Muscle layer of colon (tissue), 2 donors: ENCODE data around the gene SUMO3.
"Not testable (repeated sequence)": the region's sequence is repeated elsewhere in the genome, so short reads cannot be mapped to it uniquely, and the experiment has no call there.

Experiments used
- H3K27ac ChIP-seq: one replicate; pipeline ENCODE4 v1.7.0; 2013; ENCODE audit warnings: low read depth, mild to moderate bottlenecking, low read length, moderate library complexity
- H3K27me3 ChIP-seq, 2 donors: one replicate each; pipeline ENCODE4 v1.7.0; 2013; ENCODE audit warnings: low read length in 2 of 2, mild to moderate bottlenecking in 2 of 2; ENCODE audit not compliant: insufficient read depth in 2 of 2, control insufficient read depth in 1 of 2
- H3K36me3 ChIP-seq: one replicate; pipeline ENCODE4 v1.7.0; 2013; ENCODE audit warnings: mild to moderate bottlenecking, low read length; ENCODE audit not compliant: insufficient read depth
- H3K4me1 ChIP-seq: one replicate; pipeline ENCODE4 v1.7.0; 2013; ENCODE audit warnings: mild to moderate bottlenecking, low read length; ENCODE audit not compliant: insufficient read depth
- H3K4me3 ChIP-seq, 2 donors: one replicate each; pipeline ENCODE4 v1.7.0; 2013; ENCODE audit warnings: low read length in 2 of 2, low read depth in 1 of 2, mild to moderate bottlenecking in 1 of 2, moderate library complexity in 1 of 2
- H3K9ac ChIP-seq: one replicate; pipeline ENCODE4 v1.7.0; 2013; ENCODE audit warnings: low read length
- H3K9me3 ChIP-seq: one replicate; pipeline ENCODE4 v1.7.0; 2013; ENCODE audit warnings: mild to moderate bottlenecking, low read length
- donor health status: abdominal sarcoma.
- donor health status: Adenocarcinoma of cecum.

The SUMO3 gene

DNA sequence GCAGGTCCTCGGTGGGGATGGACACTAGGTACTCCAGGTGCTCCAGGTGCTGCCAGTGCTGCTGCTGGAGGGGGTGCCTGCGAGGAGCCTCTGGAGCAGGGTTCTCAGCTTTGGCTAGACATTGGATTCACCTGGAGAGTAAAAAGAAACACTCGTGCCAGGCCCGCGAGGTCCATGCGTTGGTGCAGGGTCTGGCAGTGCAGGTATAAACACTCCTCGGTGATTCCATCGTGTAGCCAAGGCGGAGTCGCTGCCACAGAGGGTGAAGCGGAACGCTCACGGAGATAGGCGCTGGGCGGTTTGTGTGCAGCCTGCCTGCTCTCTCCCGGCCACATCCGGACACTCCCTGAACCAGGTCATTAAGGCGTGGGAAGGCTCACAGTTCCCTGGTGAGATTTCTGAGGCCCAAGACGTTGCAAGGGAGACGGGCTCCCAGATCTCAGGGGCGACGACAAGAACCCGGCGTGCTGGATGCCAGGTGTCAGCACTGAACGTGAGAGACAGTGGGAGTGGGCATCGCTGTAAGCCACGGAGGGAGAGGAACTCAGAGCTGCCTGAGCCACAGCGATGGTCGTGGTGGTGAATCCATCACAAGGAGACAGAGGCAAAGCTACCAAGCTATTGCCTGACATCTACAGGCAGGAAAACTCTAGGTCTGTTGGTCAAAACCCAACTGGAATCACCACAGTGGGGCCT, 17.2 kb upstream of the SUMO3 start:
- Histone ChIP-seq H3K4me3 (no peak overlapping the region), H3K9me3 (no peaks in the 10 kb centered on the region), H3K27me3 (no peaks in the 10 kb centered on the region), H3K4me1 (no peaks in the 10 kb centered on the region), H3K9ac (no peak overlapping the region), H3K36me3 (no peaks in the 10 kb centered on the region), H3K27ac (no peak overlapping the region)

DNA sequence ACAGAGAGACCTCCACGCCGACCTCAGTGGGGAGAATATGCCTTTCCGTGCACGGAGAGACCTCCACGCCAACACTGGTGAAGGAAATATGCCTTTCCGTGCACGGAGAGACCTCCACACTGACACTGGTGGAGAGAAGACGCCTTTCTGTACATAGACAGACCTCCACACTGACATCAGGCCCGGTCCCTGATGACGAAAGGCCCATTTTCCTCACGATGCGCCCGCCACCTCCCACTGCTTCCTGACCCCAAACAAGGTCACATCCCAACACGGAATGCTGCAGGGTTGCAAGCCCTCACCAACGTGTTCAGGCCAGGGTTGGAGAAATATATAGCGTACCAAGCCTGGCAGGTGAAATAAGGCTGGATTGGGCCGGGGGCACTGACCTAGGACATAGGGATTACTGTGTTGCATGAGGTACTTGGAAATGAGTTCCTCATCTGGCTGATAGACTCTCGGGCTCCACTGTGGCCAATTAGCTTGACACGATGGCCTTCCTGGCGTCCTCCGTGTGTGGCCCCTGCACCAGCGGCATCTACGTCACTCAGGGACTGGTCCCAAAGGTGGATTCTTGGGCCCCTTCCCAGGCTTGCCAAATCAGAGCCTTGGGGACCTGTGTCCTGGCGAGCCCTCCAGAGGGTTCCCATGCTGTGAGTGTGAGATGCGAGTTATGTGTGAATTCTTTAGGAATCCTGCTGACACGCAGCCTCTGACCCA, 16.5 kb upstream of the SUMO3 start:
- Histone ChIP-seq H3K9ac (no peak overlapping the region), H3K9me3 (no peaks in the 10 kb centered on the region), H3K36me3 (no peaks in the 10 kb centered on the region), H3K27ac (no peak overlapping the region), H3K4me3 (no peak overlapping the region), H3K4me1 (no peaks in the 10 kb centered on the region), H3K27me3 (no peaks in the 10 kb centered on the region)

DNA sequence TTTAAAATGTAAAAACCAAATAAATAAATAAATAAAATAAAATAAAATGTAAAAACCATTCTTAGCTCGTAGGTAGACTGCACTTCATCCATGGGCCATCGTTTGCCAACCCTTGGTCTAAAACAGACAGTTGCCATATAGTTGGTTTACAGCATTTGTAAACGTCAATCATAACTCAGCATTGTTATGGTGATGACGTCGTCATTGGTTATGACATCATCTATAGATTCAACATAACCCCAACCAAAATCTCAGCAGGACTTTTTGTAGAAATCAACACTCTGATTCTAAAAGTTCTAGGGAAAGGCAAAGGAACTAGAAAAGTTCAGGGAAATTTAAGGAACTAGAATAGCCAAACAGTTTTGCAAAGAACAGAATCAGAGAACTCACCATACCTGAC, 15.8 kb upstream of the SUMO3 start:
- peaks cover 2% of the 10 kb centered on the region for H3K9me3 ChIP-seq
- no peak overlapping the region for H3K27ac ChIP-seq
- H3K4me3 ChIP-seq, result no peak overlapping the region
- no peaks in the 10 kb centered on the region for H3K4me1 ChIP-seq
- H3K27me3 ChIP-seq, result no peaks in the 10 kb centered on the region
- no peaks in the 10 kb centered on the region for H3K36me3 ChIP-seq
- H3K9ac ChIP-seq, result no peak overlapping the region

DNA sequence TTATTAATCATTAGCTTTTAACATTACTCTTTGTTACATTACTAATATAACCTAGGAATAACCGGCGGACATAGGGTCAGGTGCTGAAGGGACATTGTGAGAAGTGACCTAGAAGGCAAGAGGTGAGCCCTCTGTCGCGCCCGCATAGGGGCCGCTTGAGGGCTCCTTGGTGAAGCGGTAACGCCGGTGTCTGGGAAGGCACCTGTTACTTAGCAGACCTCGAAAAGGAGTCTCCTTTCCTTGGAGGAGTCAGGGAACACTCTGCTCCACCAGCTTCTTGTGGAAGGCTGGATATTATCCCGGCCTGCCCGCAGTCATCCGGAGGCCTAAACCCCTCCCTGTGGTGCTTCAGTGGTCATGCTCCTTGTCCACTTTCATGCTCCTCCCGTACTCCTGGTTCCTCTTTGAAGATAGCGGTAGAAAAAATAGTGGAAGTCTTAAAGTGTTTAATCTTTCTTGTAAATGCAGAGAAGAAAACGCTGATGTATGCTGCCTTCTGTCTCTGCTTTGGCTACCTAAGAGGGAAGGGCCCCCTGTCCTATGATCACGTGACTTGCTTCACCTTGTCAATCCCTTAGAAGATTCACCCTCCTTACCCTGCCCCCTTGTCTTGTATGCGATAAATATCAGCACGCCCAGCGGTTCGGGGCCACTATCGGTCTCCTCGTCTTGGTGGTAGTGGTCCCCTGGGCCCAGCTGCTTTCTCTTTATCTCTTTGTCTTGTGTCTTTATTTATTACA, 14.8 kb upstream of the SUMO3 start:
- H3K36me3 ChIP-seq, H3K27ac ChIP-seq, H3K9ac ChIP-seq, H3K27me3 ChIP-seq, H3K4me1 ChIP-seq, H3K9me3 ChIP-seq, H3K4me3 ChIP-seq: not testable (repeated sequence)

DNA sequence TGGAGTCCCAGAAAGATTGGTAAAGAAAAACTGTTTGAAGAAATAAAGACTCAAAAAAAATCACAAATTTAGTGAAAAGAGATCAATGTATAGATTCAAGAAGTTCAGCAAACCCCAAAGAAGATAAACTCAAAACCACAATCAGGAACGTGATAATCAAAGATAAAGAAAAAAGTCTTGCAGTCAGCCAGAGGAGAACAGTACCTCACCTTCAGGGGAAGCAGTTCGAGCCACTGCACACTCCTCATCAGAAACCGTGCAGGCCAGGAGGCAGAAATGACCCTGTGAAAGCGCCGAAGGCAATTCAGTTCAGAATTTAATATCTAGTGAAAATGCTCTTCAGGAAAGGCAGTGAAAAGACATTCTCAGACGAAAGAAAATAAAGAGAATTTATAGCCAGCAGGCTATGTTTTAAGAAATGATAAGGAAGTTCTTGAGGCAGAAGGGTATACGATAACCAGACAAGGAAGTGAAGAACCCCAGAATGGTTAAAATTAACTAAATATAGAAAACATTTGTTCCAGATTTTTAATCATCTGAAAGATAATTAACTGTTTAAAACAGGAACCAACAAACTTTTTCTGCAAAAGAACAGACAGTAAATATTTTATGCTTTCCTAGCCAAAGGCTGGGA, 13.5 kb upstream of the SUMO3 start:
- no peak overlapping the region for H3K27ac ChIP-seq
- peaks cover 9% of the 10 kb centered on the region for H3K9me3 ChIP-seq
- H3K4me3 ChIP-seq, result no peak overlapping the region
- H3K9ac ChIP-seq, result no peak overlapping the region
- no peaks in the 10 kb centered on the region for H3K4me1 ChIP-seq
- H3K27me3 ChIP-seq, result no peaks in the 10 kb centered on the region
- H3K36me3 ChIP-seq, result no peaks in the 10 kb centered on the region

DNA sequence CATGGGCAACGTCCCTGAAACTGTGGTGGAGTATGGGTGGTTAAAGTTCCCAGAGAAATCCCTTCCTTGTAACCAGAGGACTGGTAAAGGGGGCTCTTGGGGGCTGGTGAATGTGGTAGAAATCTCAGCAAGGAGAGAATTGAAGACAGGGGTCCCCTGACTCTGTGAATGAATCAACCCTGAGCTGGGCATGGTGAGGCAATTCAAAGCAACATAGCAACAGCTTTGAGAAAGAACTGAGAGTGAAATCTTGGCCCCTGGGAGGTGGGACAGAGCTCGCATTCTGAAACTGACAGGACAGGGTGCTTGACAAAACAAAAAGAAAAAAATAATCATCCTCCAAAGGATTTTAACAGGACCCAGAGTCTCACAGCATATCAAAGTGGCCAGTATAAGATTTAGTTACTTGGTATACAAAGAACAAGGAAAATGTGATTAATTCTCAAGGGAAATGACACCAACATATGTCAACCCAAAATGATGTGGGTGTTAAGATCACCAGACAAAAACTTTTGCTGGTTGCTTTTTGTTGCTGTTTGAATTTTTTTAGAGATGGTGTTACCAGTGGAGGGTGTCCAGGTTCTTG, 11.7 kb upstream of the SUMO3 start:
- Histone ChIP-seq H3K4me3 (no peak overlapping the region), H3K9me3 (peaks cover 9% of the 10 kb centered on the region), H3K36me3 (no peaks in the 10 kb centered on the region), H3K9ac (no peak overlapping the region), H3K4me1 (no peaks in the 10 kb centered on the region), H3K27ac (no peak overlapping the region), H3K27me3 (no peaks in the 10 kb centered on the region)

DNA sequence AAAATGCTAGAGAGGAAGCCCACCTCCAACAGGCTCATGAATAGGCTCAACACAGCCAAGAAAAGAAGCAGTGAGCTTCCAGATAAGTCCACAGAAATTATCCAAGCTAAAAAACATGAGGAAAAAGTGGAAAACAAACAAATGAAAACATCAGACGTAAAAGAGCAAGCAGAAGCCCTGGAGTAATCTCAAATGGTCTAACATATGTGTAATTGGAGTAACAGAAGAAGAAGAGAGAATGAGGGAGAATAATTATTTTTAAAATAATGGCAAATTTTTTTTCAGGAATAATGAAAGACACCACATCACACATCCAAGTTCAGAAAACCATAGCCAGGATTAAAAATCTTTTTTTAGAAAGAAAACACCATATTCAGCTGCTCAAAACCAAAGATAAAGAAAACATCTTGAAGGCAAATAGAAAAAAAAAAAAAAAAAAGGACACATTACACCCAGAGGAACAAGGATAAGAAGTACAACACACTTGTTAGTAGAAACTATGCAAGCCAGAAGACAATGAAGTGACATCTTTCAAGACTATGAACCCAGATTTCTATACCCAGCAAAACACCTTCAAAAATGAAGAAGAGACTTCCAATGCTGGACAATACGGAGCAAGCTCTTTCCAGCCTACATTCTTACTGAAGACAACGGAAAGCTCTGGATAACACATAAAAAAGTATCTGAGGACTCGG, 10.6 kb upstream of the SUMO3 start:
- no peak overlapping the region for H3K27ac ChIP-seq
- H3K4me1 ChIP-seq, result no peaks in the 10 kb centered on the region
- no peaks in the 10 kb centered on the region for H3K36me3 ChIP-seq
- H3K27me3 ChIP-seq, result no peaks in the 10 kb centered on the region
- H3K4me3 ChIP-seq, result no peak overlapping the region
- H3K9ac ChIP-seq, result no peak overlapping the region
- H3K9me3 ChIP-seq, result peaks cover 9% of the 10 kb centered on the region

DNA sequence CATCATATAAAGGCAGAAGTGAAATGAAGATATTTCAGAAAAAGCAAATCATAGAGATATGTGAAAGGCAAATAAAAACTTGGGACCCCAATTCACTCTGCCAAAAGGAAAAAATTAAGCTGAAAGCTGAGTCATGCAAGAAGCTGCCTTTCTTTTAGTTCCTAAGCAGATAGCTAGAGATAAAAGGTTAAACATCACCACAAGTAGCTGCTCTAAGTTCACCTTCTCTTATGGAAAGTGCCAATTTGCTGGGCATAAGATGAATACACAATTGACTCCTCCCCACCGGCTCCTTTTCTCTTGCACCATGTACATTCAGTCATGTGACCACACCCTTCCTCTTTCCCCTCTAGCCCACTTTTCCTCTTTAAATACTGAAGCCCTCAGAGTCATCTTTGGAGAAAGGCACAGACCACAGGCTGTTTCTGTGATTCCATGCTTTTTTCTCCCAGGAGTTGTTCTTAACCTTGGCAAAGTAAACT, 5.4 kb upstream of the SUMO3 start:
- Histone ChIP-seq H3K36me3 (no peaks in the 10 kb centered on the region), H3K9ac (no peak overlapping the region), H3K27ac (no peak overlapping the region), H3K4me3 (no peak overlapping the region), H3K4me1 (peaks cover 3% of the 10 kb centered on the region), H3K9me3 (peaks cover 3% of the 10 kb centered on the region), H3K27me3 (no peaks in the 10 kb centered on the region)

DNA sequence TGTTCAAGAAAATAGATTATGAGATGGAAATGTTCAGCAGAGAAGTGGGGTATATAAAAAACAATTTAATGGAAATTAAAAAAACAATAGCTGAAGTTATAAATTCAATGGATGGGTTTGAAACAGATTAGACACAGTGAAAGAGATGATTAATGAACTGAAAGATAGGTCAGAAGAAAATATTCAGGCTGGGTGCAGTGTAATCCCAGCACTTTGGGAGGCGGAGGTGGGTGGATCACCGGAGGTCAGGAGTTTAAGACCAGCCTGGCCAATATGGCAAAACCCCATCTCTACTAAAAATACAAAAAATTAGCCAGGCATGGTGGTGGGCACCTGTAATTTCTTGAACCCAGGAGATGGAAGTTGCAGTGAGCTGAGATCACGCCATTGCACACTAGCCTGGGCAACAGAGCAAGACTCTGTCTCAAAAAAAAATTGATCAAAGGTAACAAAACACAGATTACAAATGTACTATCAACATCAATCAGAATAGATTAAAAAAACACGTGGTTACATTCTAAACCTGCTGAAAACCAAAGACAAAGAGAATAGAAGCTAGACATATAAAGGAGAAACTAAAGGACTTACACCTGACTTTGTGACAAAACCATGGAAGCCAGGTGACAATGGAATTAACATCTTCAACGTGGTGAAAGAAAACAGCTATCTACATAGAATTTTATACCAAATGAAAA, 4.8 kb upstream of the SUMO3 start:
- H3K27ac ChIP-seq, result no peak overlapping the region
- no peaks in the 10 kb centered on the region for H3K36me3 ChIP-seq
- H3K4me1 ChIP-seq, result peaks cover 3% of the 10 kb centered on the region
- no peak overlapping the region for H3K4me3 ChIP-seq
- H3K9ac ChIP-seq, result no peak overlapping the region
- H3K9me3 ChIP-seq, result no peaks in the 10 kb centered on the region
- no peaks in the 10 kb centered on the region for H3K27me3 ChIP-seq

DNA sequence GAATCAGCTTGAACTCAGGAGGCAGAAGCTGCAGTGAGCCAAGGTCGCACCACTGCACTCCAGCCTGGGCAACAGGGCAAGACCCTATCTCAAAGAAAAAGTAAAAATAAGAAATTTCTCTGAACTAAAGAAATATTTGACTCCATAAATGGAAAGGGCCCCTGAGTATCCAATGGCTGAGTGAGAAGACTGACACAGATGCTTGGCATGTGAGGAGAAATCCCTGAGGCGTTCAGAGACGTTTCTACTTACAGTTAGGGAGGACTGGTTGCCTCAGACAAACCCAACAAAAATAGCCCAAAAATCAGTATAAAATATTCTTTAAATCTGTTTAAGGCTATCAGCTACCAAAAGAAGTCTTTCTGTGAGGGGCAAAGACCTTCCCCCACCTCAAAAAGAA, 3.0 kb upstream of the SUMO3 start:
- no peak overlapping the region for H3K27ac ChIP-seq
- peaks cover 12% of the 10 kb centered on the region for H3K4me1 ChIP-seq
- no peaks in the 10 kb centered on the region for H3K36me3 ChIP-seq
- H3K9ac ChIP-seq, result no peak overlapping the region
- no peaks in the 10 kb centered on the region for H3K9me3 ChIP-seq
- no peaks in the 10 kb centered on the region for H3K27me3 ChIP-seq
- H3K4me3 ChIP-seq, result no peak overlapping the region
